KBM-7 (cell line): ENCODE data around the gene PARVB.

Experiments used
- DNase-seq: peaks from one replicate; pipeline ENCODE4 v3.0.0-alpha.2; 2015
- in situ Hi-C: fragments of 300-500 bp; cut with MboI; formaldehyde crosslinking; loops from 2 replicates; pipeline ENCODE4 v1.14.3; 2020; ENCODE audit warnings: low sequenced_read_pairs, low pct_unique_long_range_greater_than_20kb, mixed read lengths

PARVB gene

GRCh38 chr22:44163536-44163935, 139.4 kb downstream of the PARVB start:
- no peak for DNase-seq
- in situ Hi-C loops = no loop called here

- DNase-seq = no peak
- in situ Hi-C loops = no loop called here
These were observed 139.9 kb downstream of the PARVB start for GRCh38 chr22:44164031-44164430.

GRCh38 chr22:44165286-44165874, 141.3 kb downstream of the PARVB start:
- no peak for DNase-seq
- in situ Hi-C loops = no loop called here

GRCh38 chr22:44166498-44167276, 142.6 kb downstream of the PARVB start:
- in situ Hi-C loops = no loop called here

GRCh38 chr22:44167501-44167900, 143.4 kb downstream of the PARVB start:
- no peak for DNase-seq
- in situ Hi-C loops = no loop called here

More at GRCh38 chr22:44166498-44167276, 142.6 kb downstream of the PARVB start:
- no peak for DNase-seq

- DNase-seq = no peak
- in situ Hi-C loops = no loop called here
These were observed 144.1 kb downstream of the PARVB start for GRCh38 chr22:44168206-44168605.

- in situ Hi-C loops = no loop called here
- no peak for DNase-seq
These were observed 146.4 kb downstream of the PARVB start for GRCh38 chr22:44170470-44170869.

GRCh38 chr22:44171561-44171960, 147.5 kb downstream of the PARVB start:
- in situ Hi-C loops = no loop called here

GRCh38 chr22:44172370-44173108, 148.4 kb downstream of the PARVB start:
- in situ Hi-C loops = no loop called here
- peak; percentile 92 for DNase-seq

More at GRCh38 chr22:44171561-44171960, 147.5 kb downstream of the PARVB start:
- DNase-seq = no peak

GRCh38 chr22:44173154-44173553, 149.1 kb downstream of the PARVB start:
- no peak for DNase-seq
- in situ Hi-C loops = no loop called here

- DNase-seq = no peak
- in situ Hi-C loops = no loop called here
These were observed 151.6 kb downstream of the PARVB start for GRCh38 chr22:44175676-44176075.

GRCh38 chr22:44179196-44179988, 155.3 kb downstream of the PARVB start:
- in situ Hi-C loops = no loop called here
- no peak for DNase-seq

- DNase-seq = peak; percentile 36
- in situ Hi-C loops = no loop called here
These were observed 156.0 kb downstream of the PARVB start for GRCh38 chr22:44179989-44180705.

- in situ Hi-C loops = no loop called here
These were observed 156.6 kb downstream of the PARVB start, which contains the start of gene PARVG for GRCh38 chr22:44180706-44181032. PARVG (plus strand) TSS chr22:44180925; CDS start chr22:44183330, 2,405 bp downstream.

GRCh38 chr22:44181033-44181911, 157.2 kb downstream of the PARVB start:
- in situ Hi-C loops = no loop called here
- DNase-seq = peak; percentile 83

More at GRCh38 chr22:44180706-44181032, 156.6 kb downstream of the PARVB start, which contains the start of gene PARVG:
- no peak for DNase-seq

- no peak for DNase-seq
- in situ Hi-C loops = no loop called here
These were observed 157.9 kb downstream of the PARVB start for GRCh38 chr22:44181912-44182587.

GRCh38 chr22:44182588-44183286, 158.6 kb downstream of the PARVB start:
- peak; percentile 90 for DNase-seq
- in situ Hi-C loops = no loop called here
